ENCODE data around the gene TJP1. TPM values are rescaled to one million over a fixed set of nuclear protein-coding genes. Genes with fewer than 3 reads are reported as not detected.

TJP1 gene
- total and polyA plus RNA-seq, 12 donors = 15.0 to 68.3 (median 50.1) TPM

DNA sequence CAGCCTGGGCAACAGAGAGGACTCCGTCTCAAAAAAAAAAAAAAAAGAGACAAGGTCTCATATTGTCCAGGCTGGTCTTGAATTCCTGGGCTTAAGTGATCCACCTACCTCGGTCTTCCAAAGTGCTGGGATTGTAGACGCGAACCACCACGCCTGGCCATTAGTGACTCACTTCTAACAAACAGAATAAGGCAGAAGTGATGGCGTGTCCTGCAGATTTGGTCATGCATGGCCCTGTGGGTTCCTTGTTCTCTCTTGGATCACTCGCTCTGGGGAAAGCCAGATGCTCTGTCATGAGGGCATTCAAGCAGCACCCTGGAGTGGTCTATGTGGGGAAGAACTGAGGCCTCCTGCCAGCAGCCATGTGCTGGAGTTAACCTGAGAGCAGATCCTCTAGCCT, 27.4 kb upstream of the TJP1 start:
- Histone ChIP-seq H3K4me1 (replicated peaks in 1 of 2) (no peaks in the 10 kb centered on the region), H3K4me3 (no peak overlapping the region), H3K36me3 (replicated peaks in 1 of 2) (no peaks in the 10 kb centered on the region), H3K27ac (no peak overlapping the region), H3K9me3 (replicated peaks in 1 of 3) (no peaks in the 10 kb centered on the region), H3K27me3 (no peaks in the 10 kb centered on the region)
- TF ChIP-seq, protein P1, sequence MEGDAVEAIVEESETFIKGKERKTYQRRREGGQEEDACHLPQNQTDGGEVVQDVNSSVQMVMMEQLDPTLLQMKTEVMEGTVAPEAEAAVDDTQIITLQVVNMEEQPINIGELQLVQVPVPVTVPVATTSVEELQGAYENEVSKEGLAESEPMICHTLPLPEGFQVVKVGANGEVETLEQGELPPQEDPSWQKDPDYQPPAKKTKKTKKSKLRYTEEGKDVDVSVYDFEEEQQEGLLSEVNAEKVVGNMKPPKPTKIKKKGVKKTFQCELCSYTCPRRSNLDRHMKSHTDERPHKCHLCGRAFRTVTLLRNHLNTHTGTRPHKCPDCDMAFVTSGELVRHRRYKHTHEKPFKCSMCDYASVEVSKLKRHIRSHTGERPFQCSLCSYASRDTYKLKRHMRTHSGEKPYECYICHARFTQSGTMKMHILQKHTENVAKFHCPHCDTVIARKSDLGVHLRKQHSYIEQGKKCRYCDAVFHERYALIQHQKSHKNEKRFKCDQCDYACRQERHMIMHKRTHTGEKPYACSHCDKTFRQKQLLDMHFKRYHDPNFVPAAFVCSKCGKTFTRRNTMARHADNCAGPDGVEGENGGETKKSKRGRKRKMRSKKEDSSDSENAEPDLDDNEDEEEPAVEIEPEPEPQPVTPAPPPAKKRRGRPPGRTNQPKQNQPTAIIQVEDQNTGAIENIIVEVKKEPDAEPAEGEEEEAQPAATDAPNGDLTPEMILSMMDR (IDR thresholded peaks at IDR 0.05) = no peak
- intact Hi-C loops (cut with DNase I) = loop anchor here in 1 of 2 donors (10.0 kb wide), 1 partner anchor 75 kb away; no protein-coding TSS in a partner anchor
- 93 to 96% (median 93%) methylated on average over 6 to 7 of the region's 7 CpGs for whole genome bisulfite sequencing, 4 donors
- DNase-seq = no peak

DNA sequence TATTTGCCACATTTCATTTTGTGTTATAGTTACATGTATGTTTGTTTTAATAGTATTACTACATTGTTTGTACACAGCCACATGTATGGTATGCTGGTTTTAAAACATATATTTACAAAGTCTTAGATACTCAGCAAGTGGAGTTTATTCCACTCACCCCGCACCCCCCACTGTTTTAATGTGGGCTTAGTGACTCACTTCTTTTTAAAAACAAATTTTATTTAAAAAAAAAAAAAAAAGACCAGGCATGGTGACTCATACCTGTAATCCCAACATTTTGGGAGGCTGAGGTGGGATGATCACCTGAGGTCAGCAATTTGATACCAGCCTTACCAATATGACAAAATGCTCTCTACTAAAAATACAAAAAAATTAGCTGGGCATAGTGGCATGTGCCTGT, 26.9 kb upstream of the TJP1 start:
- H3K4me3 ChIP-seq = no peak overlapping the region
- no peaks in the 10 kb centered on the region for H3K9me3 ChIP-seq (replicated peaks in 1 of 3)
- no peaks in the 10 kb centered on the region for H3K4me1 ChIP-seq (replicated peaks in 1 of 2)
- DNase-seq = no peak
- no peak overlapping the region for H3K27ac ChIP-seq
- H3K27me3 ChIP-seq = no peaks in the 10 kb centered on the region
- no peaks in the 10 kb centered on the region for H3K36me3 ChIP-seq (replicated peaks in 1 of 2)
- intact Hi-C loops (cut with DNase I) = loop anchor here in 1 of 2 donors (10.0 kb wide), 1 partner anchor 76 kb away; no protein-coding TSS in a partner anchor
- TF ChIP-seq, protein P1 (IDR thresholded peaks at IDR 0.05) = no peak
- TF ChIP-seq POLR2A (IDR thresholded peaks at IDR 0.05) = no peak
- WGBS, 4 donors = 91 to 95% (median 92%) methylated on average over 1 of the region's 1 CpG

DNA sequence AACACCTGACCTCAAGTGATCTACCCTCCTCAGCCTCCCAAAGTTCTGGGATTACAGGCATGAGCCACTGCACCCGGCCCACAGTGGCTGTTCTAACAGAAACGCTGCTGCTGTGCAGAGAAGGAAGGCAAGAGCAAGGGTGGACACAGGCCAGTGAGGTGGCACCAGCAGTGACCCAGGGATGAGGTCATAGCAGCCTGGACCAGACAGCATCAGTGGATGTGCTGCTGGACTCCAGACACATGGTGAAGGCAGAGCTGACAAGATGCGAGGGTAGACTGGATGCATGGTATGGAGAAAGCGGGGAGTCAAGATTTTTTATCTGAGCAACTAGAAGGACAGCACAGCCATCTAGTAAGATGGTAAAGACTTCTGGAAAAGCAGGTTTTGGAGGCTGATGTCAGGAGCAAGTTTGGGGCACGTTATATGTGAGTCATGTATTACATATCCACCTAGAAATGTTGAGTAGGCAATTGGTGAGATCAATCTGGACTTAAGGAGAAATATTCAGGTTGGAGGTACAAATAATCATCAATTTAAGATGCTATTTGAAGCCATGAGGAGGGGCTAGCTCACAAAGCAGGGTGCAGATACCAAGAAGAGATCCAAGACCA, 22.1 kb upstream of the TJP1 start:
- H3K27me3 ChIP-seq = no peaks in the 10 kb centered on the region
- peaks cover 5 to 6% of the 10 kb centered on the region in 2 donors for H3K4me1 ChIP-seq (replicated peaks in 1 of 2)
- TF ChIP-seq POLR2A (IDR thresholded peaks at IDR 0.05) = no peak
- TF ChIP-seq, protein P1 (IDR thresholded peaks at IDR 0.05) = no peak
- no peaks in the 10 kb centered on the region for H3K9me3 ChIP-seq (replicated peaks in 1 of 3)
- DNase-seq = no peak
- no peaks in the 10 kb centered on the region for H3K36me3 ChIP-seq (replicated peaks in 1 of 2)
- no peak overlapping the region for H3K4me3 ChIP-seq
- no peak overlapping the region for H3K27ac ChIP-seq
- intact Hi-C loops (cut with DNase I) = loop anchor here in 1 of 2 donors (10.0 kb wide), 1 partner anchor 80 kb away; no protein-coding TSS in a partner anchor
- 74 to 91% (median 82%) methylated on average over 4 to 5 of the region's 5 CpGs for WGBS, 4 donors

DNA sequence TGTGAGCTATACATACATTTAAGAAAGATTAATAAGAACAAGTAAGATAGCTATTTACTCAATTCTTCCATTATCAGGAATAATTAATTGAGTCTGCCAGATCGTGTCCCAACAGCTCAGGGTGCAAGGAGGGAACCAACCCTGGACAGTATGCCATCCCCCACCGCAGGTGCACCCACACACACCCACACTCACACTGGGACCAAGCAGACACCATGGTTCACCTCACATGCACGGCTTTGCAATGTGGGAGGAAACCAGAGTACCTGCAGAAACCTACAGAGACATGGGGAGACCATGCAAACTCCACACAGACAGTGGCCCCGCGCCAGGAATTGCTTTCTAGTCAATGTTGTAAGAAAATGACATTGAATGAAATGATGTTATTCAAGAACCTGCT, 20.0 kb upstream of the TJP1 start:
- H3K36me3 ChIP-seq (replicated peaks in 1 of 2) = no peaks in the 10 kb centered on the region
- no peak overlapping the region for H3K4me3 ChIP-seq
- H3K9me3 ChIP-seq (replicated peaks in 1 of 3) = no peaks in the 10 kb centered on the region
- 89 to 94% (median 92%) methylated on average over 5 of the region's 5 CpGs for WGBS, 4 donors
- peaks cover 5 to 6% of the 10 kb centered on the region in 2 donors for H3K4me1 ChIP-seq (replicated peaks in 1 of 2)
- no peak for DNase-seq
- intact Hi-C loops (cut with DNase I) = loop anchor here in 1 of 2 donors (10.0 kb wide), 1 partner anchor 83 kb away; no protein-coding TSS in a partner anchor
- TF ChIP-seq, protein P1 (IDR thresholded peaks at IDR 0.05) = no peak
- H3K27ac ChIP-seq = no peak overlapping the region
- H3K27me3 ChIP-seq = no peaks in the 10 kb centered on the region
